HG03432 (cell line): ENCODE measurements around the gene SMPX.
"Not testable (repeated sequence)": the region's sequence is repeated elsewhere in the genome, so short reads cannot be mapped to it uniquely, and the experiment has no call there.

Source experiments
- ATAC-seq: cut with Tn5 transposase; IDR thresholded peaks from one replicate; pipeline ENCODE4 v1.9.1; 2021; ENCODE audit warnings: mild to moderate bottlenecking, moderate library complexity; ENCODE audit not compliant: unreplicated experiment

The SMPX gene

GRCh38 chrX:21757960-21758359 lies at the start of gene SMPX:
TSS of gene SMPX (minus strand) at chrX:21758116. CDS start at chrX:21754290, 3,826 bp downstream.
- no peak for ATAC-seq

- ATAC-seq = no peak
Measured at GRCh38 chrX:21806691-21807090, 48.8 kb upstream of the SMPX start.

GRCh38 chrX:21802839-21803238 lies 44.9 kb upstream of the SMPX start:
- no peak for ATAC-seq

GRCh38 chrX:21802054-21802670 lies 44.2 kb upstream of the SMPX start:
- no peak for ATAC-seq

GRCh38 chrX:21800344-21800770 lies 42.4 kb upstream of the SMPX start:
- ATAC-seq = no peak

GRCh38 chrX:21799767-21800166 lies 41.9 kb upstream of the SMPX start:
- ATAC-seq = no peak

GRCh38 chrX:21798677-21799219 lies 40.8 kb upstream of the SMPX start:
- peak; percentile 63 for ATAC-seq

GRCh38 chrX:21781976-21782375 lies 24.1 kb upstream of the SMPX start:
- no peak for ATAC-seq

- peak; percentile 78 for ATAC-seq
Measured at GRCh38 chrX:21781525-21781924, 23.6 kb upstream of the SMPX start.

GRCh38 chrX:21779095-21779494 lies 21.2 kb upstream of the SMPX start:
- ATAC-seq = no peak

GRCh38 chrX:21778236-21778635 lies 20.3 kb upstream of the SMPX start:
- ATAC-seq = no peak

GRCh38 chrX:21775128-21775527 lies 17.2 kb upstream of the SMPX start:
- ATAC-seq = not testable (repeated sequence)

GRCh38 chrX:21773036-21773435 lies 15.1 kb upstream of the SMPX start:
- ATAC-seq = not testable (repeated sequence)

GRCh38 chrX:21770631-21771321 lies 12.9 kb upstream of the SMPX start:
- no peak for ATAC-seq

GRCh38 chrX:21766101-21766500 lies 8.2 kb upstream of the SMPX start:
- no peak for ATAC-seq

- ATAC-seq = no peak
Measured at GRCh38 chrX:21764008-21764407, 6.1 kb upstream of the SMPX start.

- ATAC-seq = no peak
Measured at GRCh38 chrX:21758488-21758887, 572 bp upstream of the SMPX start.

GRCh38 chrX:21756785-21757529 lies 959 bp downstream of the SMPX start:
- ATAC-seq = no peak

- no peak for ATAC-seq
Measured at GRCh38 chrX:21749924-21750323, 8.0 kb downstream of the SMPX start.

- no peak for ATAC-seq
Measured at GRCh38 chrX:21748235-21748634, 9.7 kb downstream of the SMPX start.

GRCh38 chrX:21747558-21747957 lies 10.4 kb downstream of the SMPX start:
- no peak for ATAC-seq

- ATAC-seq = no peak
Measured at GRCh38 chrX:21745756-21746155, 12.2 kb downstream of the SMPX start.
